Adrenal gland (tissue), 12 donors: ENCODE measurements around the gene LRFN2. TPM values are rescaled to one million over a fixed set of nuclear protein-coding genes. Genes with fewer than 3 reads are reported as not detected.

Source experiments
- DNase-seq, 7 donors: peaks; one replicate each; pipeline ENCODE4 v3.0.0-alpha.2; 2019 to 2020
- H3K27ac ChIP-seq, 5 donors: fragments of 200-600 bp; sonication (generic) in 4 of 5; 1 replicate in 3 of 5; 2 replicates in 2 of 5; pipeline versions ENCODE4 v1.5.1 to v1.8.0; 2016 to 2020; ENCODE audit warnings: mild to moderate bottlenecking in 1 of 5
- H3K27me3 ChIP-seq: fragments of 200-600 bp; 2 replicates; pipeline ENCODE4 v1.8.0; 2021
- H3K36me3 ChIP-seq, 2 donors: fragments of 200-600 bp; replicated peaks in 1 of 2; 1 replicate in 1 of 2; 2 replicates in 1 of 2; pipeline versions ENCODE4 v1.5.1 to v1.8.0; 2018 to 2022
- H3K4me1 ChIP-seq, 2 donors: fragments of 200-600 bp; replicated peaks in 1 of 2; 1 replicate in 1 of 2; 2 replicates in 1 of 2; pipeline versions ENCODE4 v1.5.1 to v1.8.0; 2018 to 2021
- H3K4me3 ChIP-seq, 4 donors: fragments of 200-600 bp; sonication (generic) in 3 of 4; one replicate each; pipeline ENCODE4 v1.5.1; 2016 to 2018
- H3K9me3 ChIP-seq, 3 donors: fragments of 200-600 bp; sonication (generic) in 1 of 3; replicated peaks in 1 of 3; 1 replicate in 2 of 3; 2 replicates in 1 of 3; pipeline versions ENCODE4 v1.5.1 to v1.8.0; 2016 to 2021
- POLR2A ChIP-seq, 2 donors: fragments of 450-650 bp; IDR thresholded peaks; one replicate each; pipeline ENCODE4 v1.6.1; 2017; ENCODE audit warnings: antibody characterized with exemption in 2 of 2, mild to moderate bottlenecking in 2 of 2, moderate library complexity in 1 of 2
- WGBS, 4 donors: extraction: QIAGEN DNeasy Blood & Tissue Kit in 2 of 4; methylation state at CpG; one replicate each; pipeline versions ENCODE4 v1.1.5 to v1.1.7; 2013 to 2017; 5-methylcytosine and 5-hydroxymethylcytosine counted together
- intact Hi-C, 2 donors: fragments of 100-400 bp; cut with DNase I; formaldehyde crosslinking; loops; one replicate each; pipeline versions ENCODE4 v1.14.1 to v1.15.0; 2022 to 2023
- polyA plus RNA-seq, 3 donors: library from polyadenylated mRNA; stranded (reverse); fragments of 200-250 nt in 2 of 3; fragments of 350-450 nt in 1 of 3; fragmentation: Illumina TruSeq in 1 of 3; extraction: RNeasy Lipid Tissue Mini Kit (QIAGEN cat#74804) in 1 of 3; gene quantifications; one replicate each; pipeline ENCODE4 v1.2.3, GENCODE V29; 2013 to 2014
- total RNA-seq, 9 donors: library from RNA; depleted of rRNA in 4 of 9; stranded (reverse); fragments of >200 nt in 4 of 9; fragments of 120-200 nt in 1 of 9; fragmentation: NEBNext Ultra II Directional in 1 of 9; extraction: Animal tissue kit (Norgen Biotek cat#: 25700) in 1 of 9; gene quantifications; one replicate each; pipeline versions ENCODE4 v1.1.0 to v1.2.4, GENCODE V29; 2013 to 2023
- TF ChIP-seq, protein P1 (sequence below), 6 experiments: fragments of 450-650 bp in 4 of 6; fragments of 200-600 bp in 2 of 6; sonication (generic) in 1 of 6; IDR thresholded peaks; 1 replicate in 5 of 6; 2 replicates in 1 of 6; pipeline versions ENCODE4 v1.5.1 to v1.8.0; 2016 to 2021; ENCODE audit warnings: antibody characterized with exemption in 6 of 6, mild to moderate bottlenecking in 2 of 6, moderate library complexity in 1 of 6
- donor health status: healthy with polysubstance abuse.
- donor health status: Bipolar disorder and iron deficiency.
- donor health status: DM: yes; HTN: yes; CAD: no.
- donor health status: DM: no; HTN: no; CAD: no.
- donor health status: DM: no; HTN: no; CAD: no.
- donor health status: DM: yes; HTN: yes; CAD: no.

LRFN2 gene
- total and polyA plus RNA-seq, 12 donors, result 0.03 to 0.74 (median 0.16) TPM; not detected in 3

DNA sequence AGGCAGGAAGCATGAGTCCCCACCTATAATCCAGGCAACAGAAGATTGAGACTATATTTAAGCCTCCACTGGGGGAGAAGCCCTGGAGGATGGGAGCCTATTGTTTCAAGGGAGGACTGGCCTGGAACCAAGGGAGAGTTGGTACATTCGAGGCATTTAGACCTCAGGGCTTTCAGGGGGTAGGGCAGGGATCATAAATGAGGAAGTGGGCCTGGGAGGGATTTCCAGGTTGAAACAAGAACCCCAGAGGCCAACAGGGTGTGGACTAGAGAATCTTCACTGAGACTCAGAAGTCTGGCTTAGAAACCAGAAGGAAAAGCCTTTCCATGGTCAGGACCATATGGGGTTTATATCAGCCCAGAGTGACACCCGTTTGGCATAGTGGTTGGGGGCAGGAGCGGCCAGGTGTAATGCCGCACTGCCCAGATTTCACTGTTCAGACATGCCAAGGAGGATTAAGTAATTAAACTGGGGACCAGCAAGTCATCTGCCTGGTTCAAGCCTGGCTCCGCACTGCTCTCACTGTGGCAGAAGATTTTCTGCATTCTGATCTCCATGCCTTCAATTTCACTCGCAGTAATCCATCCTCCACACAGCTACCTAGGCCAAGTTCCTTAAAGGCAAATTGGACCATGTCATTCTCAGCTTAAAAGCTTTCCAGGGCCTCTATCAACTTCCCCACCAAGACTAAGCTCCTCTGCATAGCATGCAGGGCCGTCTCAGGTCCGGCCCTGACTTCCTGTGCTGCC lies 17.8 kb downstream of the LRFN2 start:
- 66 to 83% (median 75%) methylated on average over 7 to 8 of the region's 8 CpGs for WGBS, 4 donors
- intact Hi-C loops, result no loop called here
- no peak for TF ChIP-seq POLR2A (IDR thresholded peaks at IDR 0.05)
- TF ChIP-seq, protein P1, sequence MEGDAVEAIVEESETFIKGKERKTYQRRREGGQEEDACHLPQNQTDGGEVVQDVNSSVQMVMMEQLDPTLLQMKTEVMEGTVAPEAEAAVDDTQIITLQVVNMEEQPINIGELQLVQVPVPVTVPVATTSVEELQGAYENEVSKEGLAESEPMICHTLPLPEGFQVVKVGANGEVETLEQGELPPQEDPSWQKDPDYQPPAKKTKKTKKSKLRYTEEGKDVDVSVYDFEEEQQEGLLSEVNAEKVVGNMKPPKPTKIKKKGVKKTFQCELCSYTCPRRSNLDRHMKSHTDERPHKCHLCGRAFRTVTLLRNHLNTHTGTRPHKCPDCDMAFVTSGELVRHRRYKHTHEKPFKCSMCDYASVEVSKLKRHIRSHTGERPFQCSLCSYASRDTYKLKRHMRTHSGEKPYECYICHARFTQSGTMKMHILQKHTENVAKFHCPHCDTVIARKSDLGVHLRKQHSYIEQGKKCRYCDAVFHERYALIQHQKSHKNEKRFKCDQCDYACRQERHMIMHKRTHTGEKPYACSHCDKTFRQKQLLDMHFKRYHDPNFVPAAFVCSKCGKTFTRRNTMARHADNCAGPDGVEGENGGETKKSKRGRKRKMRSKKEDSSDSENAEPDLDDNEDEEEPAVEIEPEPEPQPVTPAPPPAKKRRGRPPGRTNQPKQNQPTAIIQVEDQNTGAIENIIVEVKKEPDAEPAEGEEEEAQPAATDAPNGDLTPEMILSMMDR (IDR thresholded peaks at IDR 0.05), result no peak
- Histone ChIP-seq H3K9me3 (no peaks in the 10 kb centered on the region), H3K4me1 (no peaks in the 10 kb centered on the region), H3K27me3 (no peaks in the 10 kb centered on the region), H3K27ac (no peak overlapping the region), H3K36me3 (no peaks in the 10 kb centered on the region), H3K4me3 (no peak overlapping the region)
- no peak for DNase-seq

DNA sequence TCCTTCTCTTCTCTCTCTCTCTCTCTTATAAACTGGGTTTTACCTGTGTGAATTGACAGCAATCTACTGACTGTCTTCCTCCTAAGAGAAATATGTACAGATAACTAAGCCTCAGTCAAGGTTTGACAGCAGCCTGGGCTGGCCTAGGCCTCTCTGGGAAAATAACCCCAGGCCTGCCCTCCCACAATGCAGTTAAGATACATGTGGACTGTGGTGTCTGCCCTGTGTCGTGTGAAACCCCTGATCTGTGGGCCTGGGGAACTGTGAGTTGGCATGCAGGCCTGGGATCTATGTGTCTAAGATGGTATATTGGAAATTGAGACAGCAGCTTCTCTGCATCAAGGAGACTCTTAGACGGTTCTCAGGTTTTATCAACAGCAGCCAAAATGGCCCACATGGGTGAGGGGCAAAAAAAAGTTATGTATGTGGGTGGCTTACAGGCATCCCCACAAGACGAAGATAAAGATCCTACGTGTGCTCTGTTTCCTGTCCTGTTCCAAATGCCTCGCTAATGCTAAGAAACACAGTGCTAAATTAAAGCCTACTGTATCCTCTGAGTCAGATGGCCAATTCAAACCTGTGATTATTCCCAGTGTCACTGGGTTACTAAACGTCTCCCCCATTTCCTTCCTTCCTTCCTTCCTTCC lies 19.0 kb downstream of the LRFN2 start:
- DNase-seq, result no peak
- H3K27ac ChIP-seq, result no peak overlapping the region
- intact Hi-C loops, result no loop called here
- no peak overlapping the region for H3K4me3 ChIP-seq
- no peaks in the 10 kb centered on the region for H3K27me3 ChIP-seq
- TF ChIP-seq, protein P1 (IDR thresholded peaks at IDR 0.05), result no peak
- no peak for TF ChIP-seq POLR2A (IDR thresholded peaks at IDR 0.05)
- H3K4me1 ChIP-seq, result no peaks in the 10 kb centered on the region
- no peaks in the 10 kb centered on the region for H3K36me3 ChIP-seq
- no peaks in the 10 kb centered on the region for H3K9me3 ChIP-seq
- WGBS, 4 donors, result 59 to 77% (median 70%) methylated on average over 6 of the region's 6 CpGs

DNA sequence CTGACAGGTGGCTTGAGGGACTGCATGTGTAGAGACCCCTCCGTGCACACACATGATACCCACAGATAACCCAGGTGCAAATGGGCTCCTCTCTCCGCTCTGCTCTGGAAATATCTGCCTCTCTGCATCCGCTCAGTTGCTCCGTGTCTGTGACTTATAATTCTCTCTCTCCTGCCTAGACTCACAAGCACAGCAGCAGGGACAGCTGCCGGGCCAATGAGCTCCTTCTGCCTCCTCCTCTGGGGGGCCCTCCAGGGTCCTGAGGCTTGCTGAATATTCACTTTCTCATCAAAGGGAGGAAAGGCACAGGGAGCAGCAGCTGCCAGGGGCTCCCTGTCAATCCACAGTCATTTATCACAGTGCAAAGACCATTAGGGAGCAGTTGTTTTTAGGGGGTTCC lies 24.1 kb downstream of the LRFN2 start:
- DNase-seq, result no peak
- no peaks in the 10 kb centered on the region for H3K27me3 ChIP-seq
- no peaks in the 10 kb centered on the region for H3K9me3 ChIP-seq
- no peak overlapping the region for H3K4me3 ChIP-seq
- H3K36me3 ChIP-seq, result no peaks in the 10 kb centered on the region
- no peaks in the 10 kb centered on the region for H3K4me1 ChIP-seq
- TF ChIP-seq POLR2A (IDR thresholded peaks at IDR 0.05), result no peak
- TF ChIP-seq, protein P1 (IDR thresholded peaks at IDR 0.05), result no peak
- WGBS, 4 donors, result 64 to 81% (median 72%) methylated on average over 5 of the region's 5 CpGs
- intact Hi-C loops, result no loop called here
- H3K27ac ChIP-seq, result no peak overlapping the region

DNA sequence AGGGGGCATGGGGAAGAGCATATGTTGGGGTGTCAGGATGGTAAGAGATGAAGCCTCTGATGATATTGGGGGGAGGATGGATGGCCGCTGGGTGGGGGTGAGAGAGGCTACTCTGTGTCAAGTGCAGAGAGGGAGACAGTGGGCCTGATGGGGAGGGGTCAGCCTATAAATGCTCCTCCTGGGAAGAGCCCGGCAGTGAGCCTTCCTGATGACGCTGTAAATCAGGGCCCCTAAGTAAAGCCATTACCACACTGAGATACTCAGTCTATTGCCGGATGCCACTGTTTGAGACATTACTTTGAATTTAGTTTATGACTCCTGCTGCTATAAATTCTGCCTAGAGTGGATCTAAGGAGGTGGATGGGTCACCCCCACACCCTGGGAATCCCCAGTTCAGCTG lies 28.1 kb downstream of the LRFN2 start:
- Histone ChIP-seq H3K36me3 (no peaks in the 10 kb centered on the region), H3K4me3 (no peak overlapping the region), H3K9me3 (no peaks in the 10 kb centered on the region), H3K4me1 (no peaks in the 10 kb centered on the region), H3K27me3 (no peaks in the 10 kb centered on the region), H3K27ac (no peak overlapping the region)
- intact Hi-C loops, result no loop called here
- TF ChIP-seq POLR2A (IDR thresholded peaks at IDR 0.05), result no peak
- TF ChIP-seq, protein P1 (IDR thresholded peaks at IDR 0.05), result no peak
- WGBS, 4 donors, result 85 to 93% (median 89%) methylated on average over 4 of the region's 4 CpGs
- no peak for DNase-seq
